Keratinocyte (primary cell): ENCODE data around the gene ADAMTSL1. TPM values are rescaled to one million over a fixed set of nuclear protein-coding genes. Genes with fewer than 3 reads are reported as not detected.
A peak's percentile ranks its signal among the peaks of the same experiment; 100 is the strongest.

Source experiments
- DNase-seq: peaks from one replicate; pipeline ENCODE4 v3.0.0-alpha.2; 2011; ENCODE audit warnings: low read depth, missing footprints, low spot score
- FAIRE-seq: peaks from 2 replicates; lab custom pipeline; 2011; peaks lifted over from hg19 to GRCh38; lab: Jason Lieb, UNC
- H2AFZ ChIP-seq: 2 replicates; pipeline ENCODE4 v1.6.0; 2012; ENCODE audit warnings: low read length, control low read depth, inconsistent platforms; ENCODE audit not compliant: control insufficient read depth
- H3K27ac ChIP-seq: 2 replicates; pipeline ENCODE4 v1.5.1; 2011; ENCODE audit warnings: low read length; ENCODE audit not compliant: control insufficient read depth, insufficient read depth
- H3K27me3 ChIP-seq: 3 replicates; pipeline ENCODE4 v1.6.0; 2011; ENCODE audit warnings: low read length; ENCODE audit not compliant: control insufficient read depth, insufficient read depth; ENCODE audit errors: extremely low read depth
- H3K36me3 ChIP-seq, 2 experiments: 2 replicates in 1 of 2; 3 replicates in 1 of 2; pipeline ENCODE4 v1.5.1; 2011; ENCODE audit warnings: low read length in 2 of 2, mild to moderate bottlenecking in 1 of 2; ENCODE audit not compliant: control insufficient read depth in 2 of 2, insufficient read depth in 2 of 2; ENCODE audit errors: extremely low read depth in 1 of 2
- H3K4me1 ChIP-seq: 3 replicates; pipeline ENCODE4 v1.5.1; 2011; ENCODE audit warnings: low read length; ENCODE audit not compliant: control insufficient read depth, insufficient read depth; ENCODE audit errors: extremely low read depth
- H3K4me2 ChIP-seq: 3 replicates; pipeline ENCODE4 v1.6.0; 2011; ENCODE audit warnings: low read depth, low read length; ENCODE audit not compliant: control insufficient read depth, insufficient read depth; ENCODE audit errors: extremely low read depth
- H3K4me3 ChIP-seq, 3 experiments: fragments of 200-600 bp in 1 of 3; sonication (generic) in 1 of 3; 2 replicates in 2 of 3; 3 replicates in 1 of 3; pipeline ENCODE4 v1.5.1; 2011 to 2016; ENCODE audit warnings: low read length in 3 of 3, mild to moderate bottlenecking in 3 of 3, control low read depth in 2 of 3, inconsistent platforms in 1 of 3, low read depth in 1 of 3, mixed read lengths in 1 of 3, mixed run types in 1 of 3, moderate library complexity in 1 of 3; ENCODE audit not compliant: control insufficient read depth in 2 of 3, insufficient read depth in 2 of 3; ENCODE audit errors: extremely low read depth in 1 of 3
- H3K79me2 ChIP-seq: 2 replicates; pipeline ENCODE4 v1.6.0; 2012; ENCODE audit warnings: low read length; ENCODE audit not compliant: control insufficient read depth, insufficient read depth
- H3K9ac ChIP-seq: 3 replicates; pipeline ENCODE4 v1.6.0; 2011; ENCODE audit warnings: low read length; ENCODE audit not compliant: control insufficient read depth, insufficient read depth; ENCODE audit errors: extremely low read depth
- H3K9me1 ChIP-seq: 3 replicates; pipeline ENCODE4 v1.6.0; 2011; ENCODE audit warnings: low read length; ENCODE audit not compliant: control insufficient read depth, insufficient read depth; ENCODE audit errors: extremely low read depth
- H3K9me3 ChIP-seq: 2 replicates; pipeline ENCODE4 v1.5.1; 2012; ENCODE audit warnings: low read depth, low read length; ENCODE audit not compliant: control insufficient read depth
- H4K20me1 ChIP-seq: 3 replicates; pipeline ENCODE4 v1.6.0; 2011; ENCODE audit warnings: low read length; ENCODE audit not compliant: control insufficient read depth, insufficient read depth; ENCODE audit errors: extremely low read depth
- EZH2 ChIP-seq: IDR thresholded peaks from one replicate; pipeline ENCODE4 v1.6.1; 2012; ENCODE audit warnings: inconsistent platforms, mild to moderate bottlenecking, low read length, moderate library complexity
- dilution Hi-C: fragments of 300-500 bp; cut with MboI; formaldehyde crosslinking; loops from one replicate; pipeline ENCODE4 v1.7.0; 2020; ENCODE audit warnings: low sequenced_read_pairs; ENCODE audit not compliant: extremely low pct_ligation_motif_present
- polyA plus RNA-seq, 5 experiments: library from polyadenylated mRNA; depleted of rRNA in 3 of 5; stranded (reverse) in 3 of 5; stranded (forward) in 1 of 5; unstranded in 1 of 5; fragments of >200 nt; gene quantifications; 1 replicate in 1 of 5; 2 replicates in 3 of 5; 3 replicates in 1 of 5; pipeline versions ENCODE4 v1.2.1 to v1.2.3, GENCODE V29; 2011 to 2012; ENCODE audit warnings: missing spikeins in 2 of 5, low read depth in 1 of 5, low replicate concordance in 1 of 5
- TF ChIP-seq, protein P1 (sequence below), 3 experiments: IDR thresholded peaks in 1 of 3; conservative IDR thresholded peaks in 1 of 3; optimal IDR thresholded peaks in 1 of 3; 2 replicates in 2 of 3; 3 replicates in 1 of 3; pipeline versions ENCODE3 to v1.5.1; 2011; ENCODE audit warnings: low read length in 3 of 3, mild to moderate bottlenecking in 3 of 3, moderate library complexity in 2 of 3, control low read depth in 1 of 3, inconsistent platforms in 1 of 3; ENCODE audit not compliant: insufficient read depth in 2 of 3; ENCODE audit errors: extremely low read depth in 1 of 3

ADAMTSL1 gene
- polyA plus RNA-seq, 1 donor (not counting 4 experiments of a cell fraction or from before 2014, with no cell fraction given) = 1.1 TPM

DNA sequence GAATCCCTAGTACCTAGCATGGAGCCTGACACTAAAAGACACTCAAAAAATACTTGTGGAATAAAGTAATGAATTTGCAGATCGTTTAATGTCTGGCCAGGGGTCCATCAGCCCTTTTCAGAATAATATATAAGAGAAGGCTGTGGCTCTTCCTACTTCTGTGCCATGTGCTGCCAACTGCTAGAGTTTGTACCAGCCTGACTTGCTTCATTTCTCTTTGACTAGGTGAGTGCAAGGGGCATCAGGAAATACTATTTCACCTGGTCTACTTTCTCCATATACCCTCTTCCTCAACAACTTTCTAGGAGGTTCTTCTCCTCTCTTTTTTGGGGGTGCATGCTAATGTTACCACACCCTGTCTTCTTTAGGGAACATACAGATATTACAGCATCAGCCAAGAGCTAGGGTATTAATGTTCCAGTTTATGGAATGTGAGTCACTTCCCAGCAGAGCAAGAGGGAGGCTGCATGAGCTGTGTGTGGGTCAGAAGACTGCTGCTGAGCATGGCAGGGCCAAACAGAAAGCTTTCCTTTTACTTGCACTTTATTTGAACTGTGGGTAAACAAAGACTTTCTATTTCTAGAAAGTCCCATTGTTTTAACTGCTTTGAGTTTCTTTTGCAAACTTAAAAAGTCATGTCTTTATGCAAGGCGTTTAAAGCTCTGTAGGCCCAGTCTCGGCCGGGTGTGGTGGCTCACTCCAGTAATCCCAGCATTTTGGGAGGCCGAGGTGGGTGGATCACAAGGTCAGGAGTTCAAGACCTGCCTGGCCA is 158.9 kb downstream of the ADAMTSL1 start:
- H3K27me3 ChIP-seq = no peaks in the 10 kb centered on the region
- no peaks in the 10 kb centered on the region for H3K9me3 ChIP-seq
- no peaks in the 10 kb centered on the region for H3K79me2 ChIP-seq
- FAIRE-seq (peak; percentile 68), DNase-seq (no peak)
- no peak overlapping the region for H3K4me2 ChIP-seq
- H3K4me3 ChIP-seq = no peak overlapping the region
- no peak overlapping the region for H3K27ac ChIP-seq
- no peaks in the 10 kb centered on the region for H4K20me1 ChIP-seq
- no peaks in the 10 kb centered on the region for H3K4me1 ChIP-seq
- TF ChIP-seq EZH2 = no peak
- TF ChIP-seq, protein P1, sequence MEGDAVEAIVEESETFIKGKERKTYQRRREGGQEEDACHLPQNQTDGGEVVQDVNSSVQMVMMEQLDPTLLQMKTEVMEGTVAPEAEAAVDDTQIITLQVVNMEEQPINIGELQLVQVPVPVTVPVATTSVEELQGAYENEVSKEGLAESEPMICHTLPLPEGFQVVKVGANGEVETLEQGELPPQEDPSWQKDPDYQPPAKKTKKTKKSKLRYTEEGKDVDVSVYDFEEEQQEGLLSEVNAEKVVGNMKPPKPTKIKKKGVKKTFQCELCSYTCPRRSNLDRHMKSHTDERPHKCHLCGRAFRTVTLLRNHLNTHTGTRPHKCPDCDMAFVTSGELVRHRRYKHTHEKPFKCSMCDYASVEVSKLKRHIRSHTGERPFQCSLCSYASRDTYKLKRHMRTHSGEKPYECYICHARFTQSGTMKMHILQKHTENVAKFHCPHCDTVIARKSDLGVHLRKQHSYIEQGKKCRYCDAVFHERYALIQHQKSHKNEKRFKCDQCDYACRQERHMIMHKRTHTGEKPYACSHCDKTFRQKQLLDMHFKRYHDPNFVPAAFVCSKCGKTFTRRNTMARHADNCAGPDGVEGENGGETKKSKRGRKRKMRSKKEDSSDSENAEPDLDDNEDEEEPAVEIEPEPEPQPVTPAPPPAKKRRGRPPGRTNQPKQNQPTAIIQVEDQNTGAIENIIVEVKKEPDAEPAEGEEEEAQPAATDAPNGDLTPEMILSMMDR (optimal IDR thresholded peaks at IDR 0.05 in 1 of 3, IDR thresholded peaks at IDR 0.05 in 1 of 3, conservative IDR thresholded peaks at IDR 0.05 in 1 of 3; ENCODE audit: extremely low read depth in 1 of 3, insufficient read depth in 2 of 3, low read length in 3 of 3) = no peak
- dilution Hi-C loops = no loop called here
- no peak overlapping the region for H2AFZ ChIP-seq
- H3K9ac ChIP-seq = no peak overlapping the region
- no peaks in the 10 kb centered on the region for H3K9me1 ChIP-seq
- H3K36me3 ChIP-seq = no peaks in the 10 kb centered on the region

DNA sequence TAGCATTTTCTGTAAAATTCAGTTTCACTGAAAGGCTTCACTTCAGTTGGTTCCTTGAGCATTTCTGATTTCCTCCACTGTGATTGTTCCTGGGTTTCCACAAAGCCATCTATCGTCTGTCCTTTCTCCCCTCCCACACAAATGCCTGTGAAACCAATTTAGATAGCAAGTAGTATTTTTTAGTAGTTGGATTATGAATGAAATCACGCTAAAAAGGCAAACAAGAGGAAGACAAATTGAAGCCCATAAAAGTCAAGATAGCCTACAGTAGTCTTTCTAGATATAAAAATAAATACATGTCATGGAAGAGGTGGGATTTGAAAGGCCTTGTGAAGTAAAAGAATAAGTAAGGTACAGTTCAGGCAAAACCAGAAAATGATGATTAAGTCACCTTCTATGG is 162.8 kb downstream of the ADAMTSL1 start:
- Histone ChIP-seq H3K27ac (no peak overlapping the region), H4K20me1 (no peaks in the 10 kb centered on the region), H3K9me3 (no peaks in the 10 kb centered on the region), H3K27me3 (no peaks in the 10 kb centered on the region), H3K4me3 (no peak overlapping the region), H3K9me1 (no peaks in the 10 kb centered on the region), H3K9ac (no peak overlapping the region), H3K4me2 (no peak overlapping the region), H3K4me1 (no peaks in the 10 kb centered on the region), H3K79me2 (no peaks in the 10 kb centered on the region), H3K36me3 (no peaks in the 10 kb centered on the region), H2AFZ (no peak overlapping the region)
- no peak for TF ChIP-seq EZH2
- TF ChIP-seq, protein P1 (optimal IDR thresholded peaks at IDR 0.05 in 1 of 3, IDR thresholded peaks at IDR 0.05 in 1 of 3, conservative IDR thresholded peaks at IDR 0.05 in 1 of 3; ENCODE audit: extremely low read depth in 1 of 3, insufficient read depth in 2 of 3, low read length in 3 of 3) = no peak
- FAIRE-seq (no peak), DNase-seq (no peak)
- dilution Hi-C loops = no loop called here
